Fibroblast of pulmonary artery (primary cell): ENCODE results near the gene RSAD2.

Experiments
- DNase-seq: peaks from one replicate; pipeline ENCODE4 v3.0.0-alpha.2; 2010; ENCODE audit warnings: low read depth
- H3K4me3 ChIP-seq: replicated peaks from 2 replicates; pipeline ENCODE4 v1.5.1; 2011; ENCODE audit warnings: low read depth, mild to moderate bottlenecking, control low read depth, low read length, moderate library complexity
- CTCF ChIP-seq: IDR thresholded peaks from 2 replicates; pipeline ENCODE4 v1.5.1; 2011; ENCODE audit warnings: mild to moderate bottlenecking, control low read depth, low read length, inconsistent platforms; ENCODE audit errors: missing control alignments

RSAD2 gene

GRCh38 chr2:6863792-6864191 is 13.8 kb upstream of the RSAD2 start:
- no peak overlapping the region for H3K4me3 ChIP-seq
- DNase-seq = no peak
- TF ChIP-seq CTCF = no peak

DNA sequence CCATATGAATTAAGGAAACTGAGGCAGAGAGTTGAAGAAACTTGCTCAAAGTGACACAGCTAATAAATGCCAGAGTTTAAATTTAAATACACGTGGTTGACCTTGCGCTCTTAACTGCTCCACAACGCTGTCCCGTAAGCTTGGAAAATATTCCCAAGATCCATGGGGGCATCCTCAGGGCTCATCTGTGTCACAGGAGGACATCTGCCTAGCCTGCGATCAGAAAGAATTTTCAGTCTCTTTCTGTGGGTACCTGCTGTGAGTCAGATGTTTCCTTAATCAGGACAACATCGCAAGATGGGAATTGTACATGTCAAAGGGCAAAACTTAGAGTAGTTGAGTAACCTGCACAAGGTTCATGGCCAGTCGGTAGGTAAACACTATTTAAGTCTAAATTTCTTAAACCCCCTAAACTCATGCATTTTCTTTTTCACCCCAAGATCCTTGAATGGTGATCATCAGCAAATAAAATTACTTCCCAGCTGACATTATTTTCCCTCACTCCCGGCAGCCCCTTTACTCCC is 13.3 kb upstream of the RSAD2 start:
- TF ChIP-seq CTCF = no peak
- no peak for DNase-seq
- no peak overlapping the region for H3K4me3 ChIP-seq

DNA sequence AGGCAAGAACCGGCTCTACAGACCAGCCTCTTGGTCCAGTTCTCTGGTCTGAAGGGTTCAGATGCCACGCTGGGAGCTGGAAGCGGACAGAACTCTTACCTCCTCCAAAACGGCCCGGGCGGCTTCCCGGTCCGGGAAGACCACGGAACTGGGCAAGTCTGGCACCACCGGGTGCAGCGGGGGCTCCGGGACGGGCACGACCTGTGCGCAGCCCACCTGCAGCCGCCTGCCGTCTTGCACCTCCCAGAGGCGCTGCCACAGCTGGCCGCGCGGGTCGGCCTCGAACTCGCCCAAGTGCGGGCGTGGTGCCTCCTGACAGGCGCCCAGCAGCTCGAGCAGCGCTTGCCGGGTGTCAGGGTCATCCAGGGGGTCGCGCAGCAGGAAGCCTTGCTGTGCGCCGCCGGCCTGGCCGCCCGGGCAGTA is 12.6 kb upstream of the RSAD2 start:
- peak; percentile 11 for DNase-seq
- H3K4me3 ChIP-seq = peak overlapping the region; percentile 60
- TF ChIP-seq CTCF = no peak

GRCh38 chr2:6865346-6866274 is 12.0 kb upstream of the RSAD2 start, which contains the start of gene CMPK2:
Gene CMPK2 (minus strand): TSS chr2:6865907. CDS start chr2:6865696, 211 bp downstream.
- DNase-seq = peak; percentile 29
- TF ChIP-seq CTCF = no peak
- H3K4me3 ChIP-seq = peak within 1 kb of the TSS; percentile 60

GRCh38 chr2:6866275-6866671 is 11.3 kb upstream of the RSAD2 start:
- peak; percentile 40 for DNase-seq
- peak; percentile 49 for TF ChIP-seq CTCF

DNA sequence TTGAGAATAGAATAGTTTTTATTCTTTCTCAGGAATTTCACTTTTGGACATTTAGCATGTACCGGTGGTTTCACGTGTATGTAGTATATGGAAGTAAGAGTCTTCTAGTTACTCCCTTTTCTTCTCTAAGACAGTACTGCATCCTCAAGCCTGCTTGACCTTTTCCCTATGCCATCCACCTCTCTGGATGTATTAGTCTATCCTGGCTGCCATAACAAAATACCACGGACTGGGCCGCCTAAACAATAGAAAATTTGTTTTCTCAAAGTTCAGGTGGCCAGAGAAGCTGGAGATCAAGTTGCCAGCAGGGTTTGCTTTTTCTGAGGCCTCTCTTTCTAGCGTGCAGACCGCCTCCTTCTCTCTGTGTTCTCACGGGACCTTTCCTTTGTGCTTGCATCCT is 10.6 kb upstream of the RSAD2 start:
- DNase-seq = no peak
- no peak overlapping the region for H3K4me3 ChIP-seq
- TF ChIP-seq CTCF = no peak

More at GRCh38 chr2:6866275-6866671, 11.3 kb upstream of the RSAD2 start:
- peak overlapping the region; percentile 60 for H3K4me3 ChIP-seq

DNA sequence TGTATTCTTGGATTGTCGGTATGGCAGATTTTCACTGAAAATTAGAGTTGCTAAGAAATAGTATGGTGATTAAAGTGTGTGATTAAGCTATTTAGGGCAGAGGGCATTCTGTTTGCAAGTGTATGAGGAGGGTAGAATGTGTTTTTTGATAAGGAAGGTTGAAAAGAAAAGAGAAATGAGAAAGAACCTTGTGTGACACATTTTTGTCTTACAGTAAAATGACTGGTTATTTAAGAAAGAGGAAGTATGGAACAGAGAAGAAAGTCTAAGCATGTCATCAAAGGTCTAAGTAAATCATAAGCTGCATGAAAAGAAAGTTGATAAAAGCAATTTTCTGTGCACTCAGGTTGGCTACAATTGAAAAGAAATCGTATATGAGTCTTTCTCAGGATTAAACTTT is 5.2 kb upstream of the RSAD2 start:
- no peak for TF ChIP-seq CTCF
- no peak for DNase-seq
- no peak overlapping the region for H3K4me3 ChIP-seq
